NCI-H1436 (cell line): Measurements from ENCODE around the gene SKA3.
"Not testable (repeated sequence)": the region's sequence is repeated elsewhere in the genome, so short reads cannot be mapped to it uniquely, and the experiment has no call there.

Experiments used
- DNase-seq: peaks from one replicate; lab custom pipeline; 2025; lab: John Stamatoyannopoulos, UW

SKA3 gene

DNA sequence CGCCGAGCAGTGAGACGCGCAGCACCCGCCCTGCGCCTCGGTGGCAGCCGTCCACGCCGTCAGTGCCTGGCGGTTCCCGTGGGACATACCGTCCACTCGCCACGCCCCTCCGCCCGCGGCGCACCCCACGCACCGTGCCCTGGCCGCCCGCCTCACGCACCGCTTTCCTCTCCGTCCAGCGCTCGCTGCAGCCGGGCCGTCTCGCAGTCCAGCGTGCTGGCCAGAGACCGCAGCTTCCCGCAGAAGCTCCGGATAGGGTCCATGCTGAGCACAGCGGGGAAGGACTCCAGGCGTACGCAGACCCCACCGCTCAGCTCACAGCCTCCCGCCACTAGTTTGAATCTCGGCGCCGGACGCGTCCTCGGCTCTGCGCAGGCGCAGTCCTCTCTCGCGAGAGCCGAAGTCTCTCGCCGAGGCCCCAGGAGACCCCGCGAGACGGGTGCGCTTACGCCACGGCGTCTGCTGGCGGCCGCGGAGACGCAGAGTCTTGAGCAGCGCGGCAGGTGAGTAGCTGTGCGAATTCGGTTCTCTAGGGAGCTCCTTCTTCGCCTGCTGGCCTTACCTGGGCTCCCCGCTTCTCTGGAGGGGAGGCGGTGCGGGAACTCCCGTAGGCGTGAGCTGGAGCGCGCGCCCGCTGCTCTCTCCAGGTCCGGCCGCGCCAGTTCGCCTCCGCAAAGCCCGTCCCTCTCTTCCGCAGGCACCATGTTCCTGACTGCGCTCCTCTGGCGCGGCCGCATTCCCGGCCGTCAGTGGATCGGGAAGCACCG, at the start of gene SKA3, which contains the start of gene MRPL57:
SKA3 (minus strand) TSS at position 338 of the 767 bp plus-strand sequence; CDS start at position 263, 75 bp downstream.
MRPL57 (plus strand) TSS at position 444 of the 767 bp plus-strand sequence; CDS start at position 703, 259 bp downstream.
- peak; percentile 81 for DNase-seq

GRCh38 chr13:21225082-21225481, 48.7 kb upstream of the SKA3 start:
- no peak for DNase-seq

DNA sequence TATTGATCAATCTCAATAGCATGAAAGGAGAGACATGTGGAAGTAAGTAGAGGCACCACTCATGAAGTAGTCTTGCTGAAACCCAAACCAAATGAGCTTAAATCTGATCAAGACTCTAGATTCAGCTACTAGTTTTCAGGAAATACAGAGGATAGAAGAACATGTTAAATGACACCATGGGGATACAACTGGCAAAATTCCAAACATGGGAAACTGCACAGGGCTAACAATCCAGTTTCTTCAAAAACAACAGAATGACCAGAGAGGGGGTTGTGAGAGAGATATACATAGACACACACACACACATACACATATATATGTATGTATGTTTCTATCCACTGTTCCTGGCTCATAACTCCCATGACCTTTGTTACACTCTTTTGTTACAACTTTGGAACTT, 44.9 kb upstream of the SKA3 start:
- no peak for DNase-seq

DNA sequence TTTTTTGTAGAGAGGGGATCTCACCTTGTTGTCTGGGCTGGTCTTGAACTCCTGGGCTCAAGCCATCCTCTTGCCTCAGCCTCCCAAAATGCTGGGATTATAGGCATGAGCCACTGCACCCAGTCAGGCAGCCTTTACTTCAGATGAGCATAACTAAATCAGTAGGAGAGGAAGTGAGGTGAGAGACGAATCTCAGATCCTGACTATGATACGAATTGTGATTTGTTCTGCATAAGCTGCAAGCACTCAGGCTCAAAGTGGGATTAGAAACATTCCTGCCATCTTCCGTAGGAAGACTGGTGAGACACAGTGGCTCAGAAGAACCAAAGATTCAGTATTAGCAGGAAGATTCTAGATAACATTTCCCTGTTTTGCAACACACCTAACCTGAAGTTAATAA, 43.4 kb upstream of the SKA3 start:
- DNase-seq: not testable (repeated sequence)

DNA sequence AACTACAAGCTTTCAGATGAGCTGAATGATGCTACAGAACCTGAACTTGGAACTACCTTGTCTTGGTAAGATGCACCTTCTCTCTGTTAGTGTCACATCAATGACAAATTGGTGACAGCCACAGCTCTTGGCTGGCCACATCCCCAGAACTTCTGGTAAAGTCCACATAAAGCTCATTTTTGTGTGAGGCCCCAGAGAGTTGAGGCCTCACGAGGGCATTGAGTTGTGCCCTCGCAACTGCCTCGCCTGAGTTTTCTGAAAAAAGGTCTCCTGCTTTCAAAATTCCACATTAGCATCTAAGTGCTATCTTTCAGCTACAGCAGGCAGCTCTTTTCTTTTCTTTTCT, 42.7 kb upstream of the SKA3 start:
- DNase-seq: no peak

DNA sequence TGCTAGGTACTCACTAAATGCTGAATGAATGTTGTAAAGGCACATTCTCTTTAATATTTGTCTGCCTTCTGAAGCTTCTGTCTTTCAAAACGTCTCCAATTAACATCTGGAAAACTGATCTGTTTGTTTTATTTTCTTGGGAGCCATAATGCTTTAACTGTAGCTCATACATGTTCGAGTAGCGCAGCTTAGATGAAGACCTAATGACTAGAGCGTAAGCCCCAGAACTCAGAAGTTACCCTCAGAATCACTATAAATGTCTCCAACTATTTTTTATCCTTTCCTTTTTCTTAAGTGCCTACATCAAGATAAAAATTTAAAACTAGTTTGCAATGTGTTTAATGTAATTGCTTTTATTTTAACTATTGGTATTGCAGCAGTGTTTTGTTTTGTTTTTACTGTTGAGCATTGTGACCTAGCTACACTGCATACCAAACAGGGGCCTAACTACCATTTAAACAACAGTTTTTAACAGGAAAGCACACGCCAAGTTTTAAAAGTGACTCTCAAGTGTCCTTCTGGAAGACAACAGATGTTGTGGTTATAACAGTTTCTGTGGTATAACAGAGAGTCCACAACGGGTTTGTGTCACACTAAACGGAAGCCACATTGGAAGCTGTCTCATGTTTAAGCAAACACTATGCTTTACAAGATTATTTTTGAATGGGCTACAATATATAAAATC, 42.1 kb upstream of the SKA3 start:
- no peak for DNase-seq

- DNase-seq: no peak
These were observed 40.0 kb upstream of the SKA3 start for GRCh38 chr13:21216332-21216731.

DNA sequence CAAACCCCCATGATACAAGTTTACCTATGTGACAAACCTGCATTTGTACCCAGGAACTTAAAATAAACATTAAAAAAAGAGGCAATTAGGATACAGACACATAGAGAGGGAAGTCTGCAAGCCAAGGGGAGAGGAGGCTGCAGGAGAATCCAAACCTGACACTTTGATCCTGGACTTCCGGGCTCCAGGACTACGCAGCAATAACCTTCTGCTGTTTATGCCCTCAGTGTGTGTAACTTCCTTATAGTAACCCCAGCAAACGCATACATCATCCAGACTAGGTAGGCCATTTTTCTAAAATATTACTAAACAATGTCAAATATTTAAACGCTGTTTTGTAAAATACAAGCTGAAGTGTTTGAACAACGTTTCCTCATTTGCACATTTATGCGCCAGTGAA, 39.1 kb upstream of the SKA3 start:
- not testable (repeated sequence) for DNase-seq

DNA sequence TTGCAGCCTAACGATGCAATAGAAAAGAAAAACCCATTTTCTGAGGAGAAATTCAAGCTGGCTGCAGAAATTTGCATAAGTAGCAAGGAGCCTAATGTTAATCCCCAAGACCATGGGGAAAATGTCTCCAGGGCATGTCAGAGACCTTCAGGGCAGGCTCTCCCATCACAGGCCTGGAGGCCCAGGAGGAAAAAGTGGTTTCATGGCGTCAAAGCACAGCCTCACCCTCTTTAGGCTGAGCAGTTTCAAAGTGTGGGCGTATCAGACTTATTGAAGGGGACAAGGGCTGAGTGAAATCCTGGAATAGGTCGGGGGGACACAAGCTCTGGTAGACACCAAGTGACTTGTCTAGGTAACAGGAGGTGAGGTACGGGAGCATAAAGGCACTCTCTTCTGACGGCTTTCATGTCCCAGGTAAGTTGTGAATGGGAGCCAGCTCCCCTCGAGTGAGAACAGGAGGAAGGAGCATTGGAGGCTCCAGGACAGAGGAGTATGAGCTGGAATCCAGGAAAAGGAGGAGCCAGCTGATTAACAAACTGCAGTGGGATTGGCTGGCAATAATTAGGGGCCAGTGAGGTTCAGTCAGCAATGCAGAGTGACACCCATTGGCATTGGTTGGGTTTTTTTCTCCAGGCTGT, 35.9 kb upstream of the SKA3 start:
- DNase-seq: no peak

- DNase-seq: no peak
These were observed 32.4 kb upstream of the SKA3 start for GRCh38 chr13:21208652-21209154.

- no peak for DNase-seq
These were observed 26.6 kb upstream of the SKA3 start for GRCh38 chr13:21202767-21203531.

DNA sequence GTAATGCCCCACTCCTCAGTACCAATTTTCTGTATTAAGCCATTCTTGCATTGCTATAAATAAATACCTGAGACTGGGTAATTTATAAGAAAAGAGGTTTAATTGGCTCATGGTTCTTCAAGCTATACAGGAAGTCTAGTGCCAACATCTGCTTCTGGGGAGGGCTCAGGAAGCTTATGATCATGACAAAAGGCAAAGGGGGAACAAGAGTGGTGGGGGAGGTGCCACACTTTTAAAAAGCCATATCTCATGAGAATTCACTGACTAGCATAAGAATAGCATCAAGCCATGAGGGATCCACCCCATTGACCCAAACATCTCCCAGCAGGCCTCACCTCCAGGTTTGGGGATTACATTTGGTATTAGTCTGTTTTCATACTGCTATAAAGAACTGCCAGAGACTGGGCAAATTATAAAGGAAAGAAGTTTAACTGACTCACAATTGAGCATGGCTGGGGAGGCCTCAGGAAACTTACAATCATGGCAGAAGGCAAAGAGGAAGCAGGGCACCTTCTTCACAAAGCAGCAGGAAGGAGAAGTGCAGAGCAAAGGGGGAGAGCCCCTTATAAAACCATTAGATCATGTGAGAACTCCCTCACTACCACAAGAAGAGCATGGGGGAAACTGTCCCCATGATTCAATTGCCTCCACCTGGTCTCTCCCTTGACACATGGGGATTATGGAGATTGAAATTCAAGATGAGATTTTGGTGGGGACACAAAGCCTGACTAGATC, 25.3 kb upstream of the SKA3 start:
- not testable (repeated sequence) for DNase-seq

DNA sequence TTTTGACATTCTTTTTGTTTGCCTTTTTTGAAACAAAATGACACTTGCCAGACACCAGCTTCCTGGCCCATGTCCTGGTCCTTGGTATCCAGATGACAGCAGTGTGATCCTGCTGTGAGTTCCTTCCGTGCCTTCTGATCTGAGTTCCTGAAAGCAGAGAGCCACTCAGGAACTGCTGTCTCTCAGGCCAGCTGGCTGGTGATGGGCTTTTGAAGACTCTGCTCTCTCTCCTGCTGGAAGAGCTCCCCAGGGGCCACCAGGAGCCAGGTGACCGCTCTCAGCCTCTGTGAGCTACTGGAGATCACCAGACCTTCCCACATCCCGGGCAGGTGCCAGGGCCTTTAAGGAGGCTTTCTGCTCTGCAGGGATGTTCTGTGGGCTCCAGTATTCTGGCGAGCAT, 22.0 kb upstream of the SKA3 start:
- not testable (repeated sequence) for DNase-seq

DNA sequence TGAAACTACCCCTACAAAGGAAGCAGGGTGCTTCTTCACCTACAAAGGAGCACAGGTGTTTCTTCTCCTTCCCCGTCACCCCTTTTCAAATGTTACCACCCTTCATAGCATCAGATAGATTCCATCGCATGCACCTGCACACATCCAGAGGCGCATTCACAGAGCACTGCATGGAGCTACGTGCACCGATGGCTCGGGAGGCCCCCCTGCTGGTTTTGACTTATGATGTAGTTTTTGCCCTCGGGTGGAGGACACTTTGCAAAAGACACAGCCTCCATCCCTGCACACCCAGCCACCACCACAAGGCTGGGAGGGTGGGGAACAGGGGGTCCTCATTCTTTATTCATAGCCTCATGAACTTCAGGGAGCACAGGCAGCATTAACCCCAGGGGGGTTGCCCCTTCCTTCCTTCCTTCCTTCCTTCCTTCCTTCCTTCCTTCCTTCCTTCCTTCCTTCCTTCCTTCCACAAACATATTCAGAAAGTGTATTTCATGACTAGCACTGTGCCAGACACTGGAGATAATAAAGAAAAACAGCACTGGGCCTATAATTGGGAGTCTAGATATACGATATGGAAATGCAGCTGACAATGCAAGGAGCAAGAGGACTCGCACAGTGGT, 21.4 kb upstream of the SKA3 start:
- DNase-seq: not testable (repeated sequence)

DNA sequence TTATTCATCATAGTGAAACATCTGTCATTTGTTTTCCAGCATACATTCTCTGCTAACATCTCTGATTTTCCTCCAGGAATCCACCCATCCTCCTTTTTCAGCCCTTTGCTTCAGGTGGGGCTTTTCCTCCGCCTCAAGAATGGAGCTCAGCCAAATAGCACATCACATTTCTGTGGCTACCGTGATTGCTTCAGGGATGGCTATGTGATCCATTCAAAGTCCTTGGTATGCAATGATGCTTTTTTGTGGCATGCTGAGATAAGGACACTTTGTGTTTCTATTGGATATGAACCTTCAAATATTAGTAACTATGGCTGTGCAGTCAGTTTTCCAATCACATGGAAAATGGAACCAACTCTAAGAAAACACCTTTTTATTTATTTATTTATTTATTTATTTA, 18.4 kb upstream of the SKA3 start:
- not testable (repeated sequence) for DNase-seq

DNA sequence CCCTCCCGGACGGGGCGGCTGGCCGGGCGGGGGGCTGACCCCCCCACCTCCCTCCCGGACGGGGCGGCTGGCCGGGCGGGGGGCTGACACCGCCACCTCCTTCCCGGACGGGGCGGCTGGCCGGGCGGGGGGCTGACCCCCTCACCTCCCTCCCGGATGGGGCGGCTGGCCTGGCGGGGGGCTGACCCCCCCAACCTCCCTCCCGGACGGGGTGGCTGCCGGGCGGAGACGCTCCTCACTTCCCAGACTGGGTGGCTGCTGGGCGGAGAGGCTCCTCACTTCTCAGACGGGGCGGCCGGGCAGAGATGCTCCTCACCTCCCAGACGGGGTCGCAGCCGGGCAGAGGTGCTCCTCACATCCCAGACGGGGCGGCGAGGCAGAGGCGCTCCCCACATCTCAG, 10.1 kb upstream of the SKA3 start:
- not testable (repeated sequence) for DNase-seq

GRCh38 chr13:21181671-21182070, 5.3 kb upstream of the SKA3 start:
- no peak for DNase-seq

DNA sequence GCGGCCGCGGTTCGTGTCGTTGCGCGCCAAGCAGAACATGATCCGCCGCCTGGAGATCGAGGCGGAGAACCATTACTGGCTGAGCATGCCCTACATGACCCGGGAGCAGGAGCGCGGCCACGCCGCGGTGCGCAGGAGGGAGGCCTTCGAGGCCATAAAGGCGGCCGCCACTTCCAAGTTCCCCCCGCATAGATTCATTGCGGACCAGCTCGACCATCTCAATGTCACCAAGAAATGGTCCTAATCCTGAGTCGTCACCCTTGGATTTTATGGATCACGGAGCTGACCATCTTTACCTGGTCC, 581 bp upstream of the SKA3 start:
- no peak for DNase-seq

DNA sequence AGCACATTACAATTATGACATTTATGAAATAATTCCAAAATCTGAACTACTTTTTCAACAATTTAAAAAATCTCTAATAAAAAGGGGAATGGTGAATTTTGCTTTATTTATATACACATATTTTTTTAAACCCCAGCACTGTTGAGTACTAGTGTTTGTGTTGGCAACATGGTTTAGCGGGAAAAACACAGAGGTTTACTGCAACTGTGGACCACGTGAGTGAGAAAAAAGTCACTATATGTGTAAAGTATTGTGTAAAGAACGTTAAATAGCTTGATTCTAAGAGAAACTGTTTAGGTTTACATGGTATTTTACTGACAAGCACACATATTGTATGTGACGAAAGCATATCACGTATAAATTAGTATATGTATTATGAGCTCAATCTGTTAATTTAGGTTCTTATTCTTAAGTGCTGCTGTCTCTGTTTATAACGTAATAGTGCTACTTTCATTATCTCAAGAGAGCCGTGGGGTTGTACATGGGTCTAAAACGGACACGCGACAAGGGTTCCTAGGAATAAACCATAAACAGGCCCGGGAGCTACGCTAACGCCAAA, 617 bp downstream of the SKA3 start:
- DNase-seq: no peak

DNA sequence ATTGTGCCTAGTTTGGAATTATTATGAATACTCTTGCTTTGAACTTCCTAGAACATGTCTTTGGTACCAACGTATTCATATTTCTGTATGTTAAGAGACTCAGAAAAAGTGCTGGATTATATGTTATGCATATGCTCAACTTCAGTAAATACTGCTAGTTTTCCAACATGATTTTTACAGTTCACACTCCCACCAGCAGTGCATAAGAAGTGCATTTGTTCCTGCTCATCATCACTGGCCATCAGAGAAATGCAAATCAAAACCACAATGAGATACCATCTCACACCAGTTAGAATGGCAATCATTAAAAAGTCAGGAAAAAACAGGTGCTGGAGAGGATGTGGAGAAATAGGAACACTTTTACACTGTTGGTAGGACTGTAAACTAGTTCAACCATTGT, 2.6 kb downstream of the SKA3 start:
- DNase-seq: not testable (repeated sequence)

DNA sequence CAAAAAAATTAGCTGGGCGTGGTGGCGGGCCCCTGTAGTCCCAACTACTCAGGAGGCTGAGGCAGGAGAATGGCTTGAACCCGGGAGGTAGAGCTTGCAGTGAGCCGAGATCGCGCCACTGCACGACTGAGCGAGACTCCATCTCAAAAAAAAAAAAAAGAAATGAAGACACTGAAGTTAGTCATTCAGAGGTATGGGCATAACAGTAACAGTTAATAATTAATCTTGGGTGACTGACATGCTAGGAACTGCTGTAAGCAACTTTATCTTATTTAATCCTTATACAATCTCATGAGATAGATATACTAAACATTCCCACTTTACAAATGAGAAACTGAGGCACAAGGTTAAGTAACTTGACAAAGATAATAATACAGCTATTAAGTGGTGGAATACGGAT, 4.9 kb downstream of the SKA3 start:
- DNase-seq: no peak
